ENCODE results near the gene ETV6. TPM values are rescaled to one million over a fixed set of nuclear protein-coding genes. Genes with fewer than 3 reads are reported as not detected.
"Not testable (repeated sequence)": the region's sequence is repeated elsewhere in the genome, so short reads cannot be mapped to it uniquely, and the experiment has no call there.

The ETV6 gene
- total RNA-seq, 1 experiment from 2014 or later = 6.4 TPM

DNA sequence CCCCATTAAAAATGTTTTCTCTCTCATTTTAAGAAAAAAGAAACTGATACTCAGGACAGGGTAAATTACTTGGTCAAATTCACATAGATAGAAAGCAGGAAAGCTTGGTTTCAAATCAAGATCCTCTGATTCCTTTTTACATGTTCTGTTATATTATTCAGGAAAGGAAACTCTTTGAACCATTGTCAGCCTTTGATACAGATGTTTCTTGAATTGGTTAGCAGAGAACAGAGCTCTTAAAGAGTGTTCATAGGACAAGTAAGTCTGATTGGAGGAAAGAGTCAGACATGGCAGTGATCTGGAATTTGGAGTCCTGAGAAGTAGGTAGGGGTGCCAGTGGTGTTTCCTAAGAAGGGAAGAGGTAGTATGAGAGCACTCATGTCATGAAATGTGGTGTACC lies 256.1 kb downstream of the ETV6 start:
- no peak for DNase-seq (ENCODE audit: low read depth, low spot score)
- in situ Hi-C loops (cut with HindIII; ENCODE audit: low pct_unique_long_range_greater_than_20kb, low sequenced_read_pairs) = no loop called here

DNA sequence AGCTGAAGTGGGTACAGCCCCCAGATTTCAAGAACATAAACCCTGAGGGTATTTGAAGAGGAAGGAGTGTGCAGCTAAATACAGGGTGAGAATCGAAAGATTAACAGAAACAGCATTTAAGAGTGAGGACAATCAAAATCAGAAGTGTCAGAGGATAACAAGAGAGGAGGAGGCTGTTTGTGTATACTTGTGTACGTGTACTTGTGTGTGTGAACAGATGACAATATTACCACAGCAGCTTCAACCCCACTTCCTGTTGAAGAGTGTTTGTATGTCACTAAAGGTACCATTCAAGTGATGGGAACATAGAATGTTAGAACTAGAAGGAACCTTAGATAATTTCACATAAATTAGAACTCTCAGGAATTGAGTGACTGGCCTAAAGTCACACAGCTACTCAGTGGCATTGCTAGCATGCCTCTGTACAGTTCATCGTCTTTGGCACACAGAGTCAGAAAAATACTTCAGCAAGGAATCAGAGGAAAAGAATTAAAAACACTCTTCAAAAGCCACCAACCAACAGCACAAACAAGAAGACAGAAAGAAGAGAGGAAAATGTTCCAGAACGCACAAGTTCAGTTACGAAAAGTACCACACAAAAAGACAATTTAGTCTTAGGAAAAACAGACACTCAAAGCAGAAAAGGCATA lies 256.9 kb downstream of the ETV6 start:
- no peak for DNase-seq (ENCODE audit: low read depth, low spot score)
- in situ Hi-C loops (cut with HindIII; ENCODE audit: low pct_unique_long_range_greater_than_20kb, low sequenced_read_pairs) = no loop called here

GRCh38 chr12:11907625-11908024 lies 258.2 kb downstream of the ETV6 start:
- in situ Hi-C loops (cut with HindIII; ENCODE audit: low pct_unique_long_range_greater_than_20kb, low sequenced_read_pairs) = no loop called here
- DNase-seq (ENCODE audit: low read depth, low spot score) = no peak

DNA sequence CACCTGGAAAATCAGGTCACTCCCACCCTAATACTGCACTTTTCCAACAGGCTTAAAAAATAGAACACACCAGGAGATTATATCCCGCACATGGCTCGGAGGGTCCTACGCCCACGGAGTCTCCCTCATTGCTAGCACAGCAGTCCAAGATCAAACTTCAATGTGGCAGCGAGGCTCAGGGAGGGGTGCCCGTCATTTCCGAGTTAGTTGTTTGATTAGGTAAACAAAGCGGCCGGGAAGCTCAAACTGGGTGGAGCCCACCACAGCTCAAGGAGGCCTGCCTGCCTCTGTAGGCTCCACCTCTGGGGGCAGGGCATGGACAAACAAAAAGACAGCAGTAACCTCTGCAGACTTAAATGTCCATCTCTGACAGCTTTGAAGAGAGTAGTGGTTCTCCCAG lies 259.9 kb downstream of the ETV6 start:
- DNase-seq (ENCODE audit: low read depth, low spot score); in situ Hi-C loops (cut with HindIII; ENCODE audit: low pct_unique_long_range_greater_than_20kb, low sequenced_read_pairs): not testable (repeated sequence)

- DNase-seq (ENCODE audit: low read depth, low spot score) = no peak
- in situ Hi-C loops (cut with HindIII; ENCODE audit: low pct_unique_long_range_greater_than_20kb, low sequenced_read_pairs) = no loop called here
Observed at GRCh38 chr12:11916113-11916512, 266.6 kb downstream of the ETV6 start.

- in situ Hi-C loops (cut with HindIII; ENCODE audit: low pct_unique_long_range_greater_than_20kb, low sequenced_read_pairs) = no loop called here
- no peak for DNase-seq (ENCODE audit: low read depth, low spot score)
Observed at GRCh38 chr12:11916771-11917170, 267.3 kb downstream of the ETV6 start.

GRCh38 chr12:11917501-11917900 lies 268.0 kb downstream of the ETV6 start:
- in situ Hi-C loops (cut with HindIII; ENCODE audit: low pct_unique_long_range_greater_than_20kb, low sequenced_read_pairs) = no loop called here
- no peak for DNase-seq (ENCODE audit: low read depth, low spot score)

- in situ Hi-C loops (cut with HindIII; ENCODE audit: low pct_unique_long_range_greater_than_20kb, low sequenced_read_pairs) = no loop called here
- no peak for DNase-seq (ENCODE audit: low read depth, low spot score)
Observed at GRCh38 chr12:11920231-11920630, 270.8 kb downstream of the ETV6 start.

GRCh38 chr12:11922361-11922760 lies 272.9 kb downstream of the ETV6 start:
- in situ Hi-C loops (cut with HindIII; ENCODE audit: low pct_unique_long_range_greater_than_20kb, low sequenced_read_pairs) = no loop called here
- peak; percentile 74 for DNase-seq (ENCODE audit: low read depth, low spot score)

DNA sequence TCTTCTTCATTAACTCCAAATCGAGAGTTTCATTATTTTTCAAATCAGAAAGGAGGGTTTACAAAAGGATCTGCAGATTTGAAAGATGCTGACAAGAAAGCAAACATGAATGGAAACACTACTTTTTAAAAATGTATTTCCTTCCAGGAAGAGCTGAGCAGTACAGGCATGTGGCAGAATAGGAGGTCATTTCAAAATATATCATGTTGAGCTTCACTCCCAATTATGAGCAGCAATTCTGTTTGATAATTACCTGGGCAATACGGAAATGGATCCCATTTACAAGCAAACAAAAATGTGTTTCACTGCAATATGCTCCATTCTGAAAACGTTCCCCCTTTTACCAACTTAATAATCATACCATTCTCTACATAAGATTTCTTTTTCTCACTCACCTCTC lies 273.6 kb downstream of the ETV6 start:
- no peak for DNase-seq (ENCODE audit: low read depth, low spot score)
- in situ Hi-C loops (cut with HindIII; ENCODE audit: low pct_unique_long_range_greater_than_20kb, low sequenced_read_pairs) = no loop called here

DNA sequence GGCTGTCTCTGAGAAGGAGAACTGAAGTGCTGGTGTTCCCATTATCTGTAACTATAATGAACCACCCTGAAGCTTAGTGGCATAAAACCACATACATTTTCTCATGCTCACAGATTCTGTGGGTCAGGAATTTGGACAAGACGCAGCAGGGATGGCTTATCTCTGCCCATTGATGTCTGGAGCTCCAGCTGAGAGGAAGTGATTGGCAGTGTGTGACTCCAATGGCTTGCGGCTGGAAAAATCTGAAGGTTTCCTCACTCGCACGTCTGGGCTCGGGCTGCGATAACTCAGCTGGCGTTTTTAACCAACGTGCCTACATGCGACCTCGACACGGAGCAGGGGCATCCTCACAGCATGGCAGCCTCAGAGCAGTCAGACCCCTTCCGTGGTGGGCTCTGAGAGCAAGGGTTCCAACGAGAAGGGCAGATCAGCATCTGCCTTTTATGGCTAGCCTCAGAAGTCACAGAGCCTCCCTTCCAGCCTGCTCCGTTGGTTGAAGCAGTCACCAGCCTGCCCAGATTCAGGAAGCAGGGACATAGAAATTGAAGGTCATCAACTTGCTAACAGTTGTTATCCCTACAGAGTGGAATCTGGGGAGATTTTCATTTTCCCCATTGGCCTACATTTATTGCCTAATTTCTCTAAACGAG lies 277.9 kb downstream of the ETV6 start:
- DNase-seq (ENCODE audit: low read depth, low spot score) = no peak
- in situ Hi-C loops (cut with HindIII; ENCODE audit: low pct_unique_long_range_greater_than_20kb, low sequenced_read_pairs) = no loop called here

DNA sequence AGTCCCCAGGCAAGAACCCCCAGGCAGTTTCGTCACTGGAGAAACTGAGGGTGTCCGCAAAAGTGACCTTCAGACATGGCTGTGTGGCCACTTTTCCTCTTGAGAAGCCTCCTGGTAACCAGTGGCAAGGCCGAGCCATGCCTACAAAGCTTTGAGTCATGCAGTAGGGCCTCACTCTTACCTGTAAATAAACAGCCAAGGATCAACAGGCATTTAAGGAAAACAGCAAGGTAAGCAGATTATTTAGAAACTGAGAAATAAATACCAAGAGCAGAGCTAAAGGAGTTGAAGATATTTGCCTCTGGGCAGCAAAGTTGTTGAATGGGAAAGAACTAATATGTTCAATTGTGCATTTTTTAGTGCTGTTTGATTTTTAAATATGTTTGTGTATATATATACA lies 280.2 kb downstream of the ETV6 start:
- in situ Hi-C loops (cut with HindIII; ENCODE audit: low pct_unique_long_range_greater_than_20kb, low sequenced_read_pairs) = no loop called here
- DNase-seq (ENCODE audit: low read depth, low spot score) = no peak

DNA sequence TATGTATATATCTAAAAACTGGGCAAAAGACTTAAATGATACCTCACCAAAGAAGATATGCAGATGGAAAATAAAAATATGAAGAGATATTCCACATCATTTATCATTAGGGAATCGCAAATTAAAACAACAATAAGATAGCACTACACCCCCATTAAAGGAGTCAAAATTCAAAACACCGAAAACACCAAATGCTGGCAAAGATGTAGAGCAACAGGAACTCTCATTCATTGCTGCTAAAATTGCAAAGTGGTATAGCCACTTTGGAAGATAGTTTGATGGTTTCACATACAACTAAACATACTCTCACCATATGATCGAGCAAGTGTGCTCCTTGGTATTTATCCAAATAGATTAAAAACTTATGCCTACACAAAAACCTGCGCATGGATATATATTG lies 289.7 kb downstream of the ETV6 start:
- in situ Hi-C loops (cut with HindIII; ENCODE audit: low pct_unique_long_range_greater_than_20kb, low sequenced_read_pairs) = no loop called here
- DNase-seq (ENCODE audit: low read depth, low spot score) = no peak

DNA sequence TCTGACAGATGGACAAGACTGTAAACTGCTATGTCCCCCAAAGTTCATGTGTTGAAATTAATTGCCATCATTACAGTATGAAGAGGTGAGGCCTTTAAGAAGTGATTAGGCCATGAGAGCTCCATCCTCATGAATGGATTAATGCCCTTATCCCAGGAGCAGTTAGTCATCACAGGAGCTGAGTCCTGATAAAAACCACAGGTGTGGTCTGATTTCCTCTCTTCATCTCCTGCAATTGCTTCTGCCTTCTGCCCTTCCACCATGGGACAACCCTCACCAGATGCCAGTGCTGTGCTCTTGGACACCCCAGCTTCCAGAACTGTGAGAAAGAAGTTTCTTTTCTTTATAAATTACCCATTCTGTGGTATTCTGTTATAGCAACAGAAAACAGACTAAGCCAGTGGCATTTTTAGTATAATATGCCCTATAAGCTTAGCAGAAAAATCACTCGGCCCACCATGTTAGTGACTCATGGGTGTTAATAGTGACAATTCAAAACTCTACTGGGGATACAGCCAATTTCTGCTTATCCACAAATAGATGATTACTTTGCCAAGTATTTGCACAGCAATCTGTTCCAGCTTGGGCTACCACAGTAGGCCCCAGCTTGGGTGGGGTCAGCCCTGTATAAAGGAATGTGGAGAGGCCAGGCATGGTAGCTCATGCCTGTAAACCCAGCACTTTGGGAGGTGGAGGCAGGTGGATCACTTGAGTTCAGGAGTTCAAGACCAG lies 292.3 kb downstream of the ETV6 start:
- no peak for DNase-seq (ENCODE audit: low read depth, low spot score)
- in situ Hi-C loops (cut with HindIII; ENCODE audit: low pct_unique_long_range_greater_than_20kb, low sequenced_read_pairs) = no loop called here

- DNase-seq (ENCODE audit: low read depth, low spot score) = no peak
- in situ Hi-C loops (cut with HindIII; ENCODE audit: low pct_unique_long_range_greater_than_20kb, low sequenced_read_pairs) = no loop called here
Observed at GRCh38 chr12:11943919-11944700, 294.6 kb downstream of the ETV6 start.
